ENCODE results near the gene KCNC2.

KCNC2 gene

DNA sequence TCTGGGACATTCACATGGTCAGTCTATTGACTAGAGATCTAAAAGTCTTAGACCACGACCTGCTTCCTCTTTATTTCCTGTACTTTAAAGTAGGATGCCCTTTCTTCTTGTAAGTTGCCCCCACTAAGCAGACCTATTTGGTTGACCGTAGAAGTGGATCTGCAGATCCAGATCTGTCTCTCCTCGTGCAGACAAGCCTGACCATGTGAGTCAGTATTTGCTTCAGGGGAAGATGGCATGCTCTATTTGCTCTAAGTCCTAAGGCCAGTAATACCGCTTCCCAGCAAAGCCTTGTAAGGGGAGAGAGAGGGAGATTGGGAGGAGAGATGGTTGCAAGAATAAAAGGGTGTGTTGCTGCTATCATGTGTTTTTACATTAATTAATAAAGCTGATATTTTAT, 46.8 kb downstream of the KCNC2 start:
- TF ChIP-seq, protein P1, sequence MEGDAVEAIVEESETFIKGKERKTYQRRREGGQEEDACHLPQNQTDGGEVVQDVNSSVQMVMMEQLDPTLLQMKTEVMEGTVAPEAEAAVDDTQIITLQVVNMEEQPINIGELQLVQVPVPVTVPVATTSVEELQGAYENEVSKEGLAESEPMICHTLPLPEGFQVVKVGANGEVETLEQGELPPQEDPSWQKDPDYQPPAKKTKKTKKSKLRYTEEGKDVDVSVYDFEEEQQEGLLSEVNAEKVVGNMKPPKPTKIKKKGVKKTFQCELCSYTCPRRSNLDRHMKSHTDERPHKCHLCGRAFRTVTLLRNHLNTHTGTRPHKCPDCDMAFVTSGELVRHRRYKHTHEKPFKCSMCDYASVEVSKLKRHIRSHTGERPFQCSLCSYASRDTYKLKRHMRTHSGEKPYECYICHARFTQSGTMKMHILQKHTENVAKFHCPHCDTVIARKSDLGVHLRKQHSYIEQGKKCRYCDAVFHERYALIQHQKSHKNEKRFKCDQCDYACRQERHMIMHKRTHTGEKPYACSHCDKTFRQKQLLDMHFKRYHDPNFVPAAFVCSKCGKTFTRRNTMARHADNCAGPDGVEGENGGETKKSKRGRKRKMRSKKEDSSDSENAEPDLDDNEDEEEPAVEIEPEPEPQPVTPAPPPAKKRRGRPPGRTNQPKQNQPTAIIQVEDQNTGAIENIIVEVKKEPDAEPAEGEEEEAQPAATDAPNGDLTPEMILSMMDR (IDR thresholded peaks at IDR 0.05; ENCODE audit: low read depth, low read length) = no peak

DNA sequence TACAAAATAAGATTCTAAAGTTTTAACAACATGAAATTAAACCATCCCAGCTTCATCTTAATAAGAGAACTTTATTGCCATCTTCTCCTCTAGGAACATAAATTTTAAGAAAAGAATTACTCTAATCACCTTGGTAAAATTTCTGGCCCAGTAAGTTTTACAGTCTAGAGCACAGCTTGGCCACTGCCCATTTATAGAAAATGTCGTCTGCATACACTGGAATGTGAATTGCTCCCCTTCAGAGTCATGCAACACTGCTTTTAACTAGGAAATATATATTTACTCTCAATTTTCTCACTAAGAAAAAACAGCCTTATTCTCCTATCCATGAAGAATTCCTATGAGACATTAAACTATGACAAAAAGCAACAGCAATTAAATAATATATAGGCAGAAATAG, 48.2 kb downstream of the KCNC2 start:
- no peak for DNase-seq (ENCODE audit: extremely low read depth, low read depth)
- TF ChIP-seq, protein P1 (IDR thresholded peaks at IDR 0.05; ENCODE audit: low read depth, low read length) = no peak

More for the DNA sequence above, 46.8 kb downstream of the KCNC2 start:
- no peak for DNase-seq (ENCODE audit: extremely low read depth, low read depth)

DNA sequence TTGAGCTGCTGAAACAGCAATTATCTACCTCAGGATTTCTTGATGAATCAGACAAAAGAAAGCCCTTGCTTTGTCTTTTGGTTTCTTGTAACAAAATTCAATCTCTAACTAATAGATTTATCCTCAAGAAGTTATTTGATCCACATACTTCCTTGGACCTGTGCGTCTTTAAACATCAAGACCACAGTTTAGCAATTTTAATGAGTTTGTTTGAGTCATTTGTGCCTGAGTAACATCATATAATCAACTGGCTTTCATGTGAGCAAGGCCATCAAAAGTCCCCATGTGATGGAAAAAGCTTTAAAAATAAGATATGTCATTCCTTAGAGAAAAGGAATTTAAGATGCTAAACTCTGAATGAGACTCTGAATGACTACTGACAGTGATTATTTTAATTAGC, 52.3 kb downstream of the KCNC2 start:
- TF ChIP-seq, protein P1 (IDR thresholded peaks at IDR 0.05; ENCODE audit: low read depth, low read length) = no peak
- no peak for DNase-seq (ENCODE audit: extremely low read depth, low read depth)

DNA sequence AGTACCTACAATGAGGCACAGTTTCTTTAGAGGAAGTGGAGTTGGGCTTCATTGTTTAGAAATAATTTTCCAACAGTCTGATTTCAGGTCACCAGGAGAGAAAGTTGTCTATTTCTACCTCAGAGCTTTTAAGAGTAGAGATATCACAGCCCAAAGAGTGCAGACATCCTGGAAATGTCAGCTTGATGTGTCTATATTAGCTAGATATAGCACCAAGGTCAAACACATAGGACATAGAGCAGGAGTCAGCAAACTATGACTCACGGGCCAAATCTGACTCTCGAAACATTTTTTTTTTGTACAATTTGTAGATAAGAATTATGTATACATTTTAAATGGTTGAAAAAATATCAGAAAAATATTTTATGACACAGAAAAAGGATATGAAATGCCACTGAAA, 53.7 kb downstream of the KCNC2 start:
- no peak for DNase-seq (ENCODE audit: extremely low read depth, low read depth)
- TF ChIP-seq, protein P1 (IDR thresholded peaks at IDR 0.05; ENCODE audit: low read depth, low read length) = no peak

DNA sequence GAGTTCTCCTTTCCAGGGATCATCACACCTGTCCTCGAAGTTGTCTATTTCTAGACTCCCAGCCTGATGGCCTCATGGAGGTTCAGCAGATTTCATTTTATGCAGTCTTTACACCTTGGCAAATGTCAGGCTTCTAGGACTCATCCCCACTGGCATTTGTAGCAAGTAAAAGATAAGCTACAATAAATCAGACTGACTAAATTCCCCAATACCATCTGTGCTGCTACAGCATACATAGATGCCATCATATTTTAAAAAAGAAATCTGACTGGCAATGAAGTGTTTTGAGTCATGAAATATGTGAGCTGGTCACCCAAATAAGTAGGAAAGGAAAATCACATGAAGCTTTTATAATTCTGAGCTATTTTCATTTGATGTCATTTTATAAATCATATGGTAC, 55.3 kb downstream of the KCNC2 start:
- DNase-seq (ENCODE audit: extremely low read depth, low read depth) = no peak
- TF ChIP-seq, protein P1 (IDR thresholded peaks at IDR 0.05; ENCODE audit: low read depth, low read length) = no peak

DNA sequence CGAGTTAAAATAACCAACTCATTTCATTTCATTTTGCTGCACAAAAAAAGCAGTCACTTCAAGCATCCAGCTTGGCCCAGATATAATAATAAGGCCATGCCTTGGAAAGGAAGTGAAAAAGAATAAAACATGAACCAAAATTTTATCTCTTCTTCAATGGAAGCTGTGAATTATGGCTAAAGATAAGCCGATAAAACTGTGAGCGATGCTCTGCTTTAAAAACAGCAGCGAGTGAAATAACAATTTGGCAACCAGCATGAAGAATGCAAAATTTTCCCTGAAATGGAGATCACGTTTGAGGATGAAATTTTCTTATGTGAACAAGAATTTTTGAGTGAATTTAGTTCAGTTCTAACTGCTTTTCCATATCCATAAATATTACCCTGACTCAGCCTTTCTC, 70.4 kb downstream of the KCNC2 start:
- TF ChIP-seq, protein P1 (IDR thresholded peaks at IDR 0.05; ENCODE audit: low read depth, low read length) = no peak
- no peak for DNase-seq (ENCODE audit: extremely low read depth, low read depth)

DNA sequence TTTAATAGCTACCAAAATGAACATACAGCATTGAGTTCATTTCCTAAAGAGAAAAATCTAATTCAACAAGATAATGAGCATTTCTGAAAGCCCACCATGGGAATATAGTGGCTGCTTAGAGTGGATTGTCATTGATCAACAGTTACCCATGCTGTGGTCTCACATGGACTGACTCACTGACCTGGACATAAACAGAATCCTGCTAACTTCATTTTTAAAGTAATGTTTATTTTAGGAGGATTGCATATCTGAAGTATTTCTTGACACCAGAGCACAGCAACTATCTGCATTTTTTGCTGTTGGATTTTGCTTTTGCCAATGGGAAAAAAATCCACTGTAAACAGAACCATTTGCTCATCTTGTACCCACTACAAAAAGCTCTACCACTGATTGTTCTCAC, 71.7 kb downstream of the KCNC2 start:
- TF ChIP-seq, protein P1 (IDR thresholded peaks at IDR 0.05; ENCODE audit: low read depth, low read length) = no peak
- no peak for DNase-seq (ENCODE audit: extremely low read depth, low read depth)
